SK-N-SH (cell line): ENCODE data around the gene SLFNL1. TPM values are rescaled to one million over a fixed set of nuclear protein-coding genes. Genes with fewer than 3 reads are reported as not detected.

Source experiments
- CTCF ChIA-PET: fragments of 300-600, 350-600 bp; formaldehyde crosslinking; extraction: SDS; loops from one replicate; lab custom pipeline; 2021; lab: Yijun Ruan, JAX
- POLR2A ChIA-PET: fragments of 350-600 bp; sonication (Branson Sonifier 250); formaldehyde crosslinking; extraction: SDS; loops from one replicate; lab custom pipeline; 2020; ENCODE audit warnings: antibody characterized with exemption, inconsistent platforms; lab: Yijun Ruan, JAX
- DNase-seq: peaks from one replicate; pipeline ENCODE4 v3.0.0; 2012
- H2AFZ ChIP-seq: fragments of 200-600 bp; sonication (generic); 2 replicates; pipeline ENCODE4 v1.8.1; 2016; ENCODE audit warnings: antibody characterized with exemption, mild to moderate bottlenecking, low read depth
- H3F3A ChIP-seq: fragments of 200-600 bp; sonication (generic); replicated peaks from 2 replicates; pipeline ENCODE3; 2016; ENCODE audit warnings: antibody characterized with exemption, mild to moderate bottlenecking; ENCODE audit not compliant: insufficient read depth
- H3K27ac ChIP-seq, 2 experiments: fragments of 200-500 bp in 1 of 2; fragments of 200-600 bp in 1 of 2; sonication (Bioruptor generic) in 1 of 2; sonication (generic), shearing (Covaris generic) in 1 of 2; 2 replicates each; pipeline versions ENCODE4 v1.5.1 to v1.6.1; 2014 to 2016; ENCODE audit warnings: low read depth in 2 of 2, inconsistent platforms in 1 of 2, low read length in 1 of 2, mild to moderate bottlenecking in 1 of 2, mixed read lengths in 1 of 2
- H3K27me3 ChIP-seq: fragments of 200-600 bp; sonication (generic), shearing (Covaris generic); 2 replicates; pipeline ENCODE4 v1.6.1; 2016; ENCODE audit warnings: mixed run types; ENCODE audit not compliant: insufficient read depth
- H3K36me3 ChIP-seq, 2 experiments: fragments of 200-500 bp in 1 of 2; fragments of 200-600 bp in 1 of 2; sonication (Bioruptor generic) in 1 of 2; sonication (generic) in 1 of 2; replicated peaks in 1 of 2; 2 replicates each; pipeline versions ENCODE3 to v1.5.1; 2014 to 2016; ENCODE audit warnings: low read length in 1 of 2, mild to moderate bottlenecking in 1 of 2; ENCODE audit not compliant: insufficient read depth in 2 of 2, control insufficient read depth in 1 of 2
- H3K4me1 ChIP-seq, 2 experiments: fragments of 200-500 bp in 1 of 2; fragments of 200-600 bp in 1 of 2; sonication (Bioruptor generic) in 1 of 2; sonication (generic), shearing (Covaris generic) in 1 of 2; 2 replicates each; pipeline versions ENCODE4 v1.5.1 to v1.6.1; 2014 to 2016; ENCODE audit warnings: low read depth in 1 of 2, low read length in 1 of 2, mixed run types in 1 of 2; ENCODE audit not compliant: insufficient read depth in 2 of 2, control insufficient read depth in 1 of 2
- H3K4me2 ChIP-seq: fragments of 200-600 bp; sonication (generic), shearing (Covaris generic); 2 replicates; pipeline ENCODE4 v1.6.1; 2017; ENCODE audit warnings: mixed run types
- H3K4me3 ChIP-seq, 2 experiments: fragments of 200-500 bp in 1 of 2; fragments of 200-600 bp in 1 of 2; sonication (Bioruptor generic) in 1 of 2; sonication (generic), shearing (Covaris generic) in 1 of 2; 2 replicates each; pipeline versions ENCODE4 v1.5.1 to v1.8.1; 2014 to 2016; ENCODE audit warnings: low read depth in 2 of 2, inconsistent platforms in 1 of 2, low read length in 1 of 2, mild to moderate bottlenecking in 1 of 2, mixed read lengths in 1 of 2, moderate library complexity in 1 of 2
- H3K79me2 ChIP-seq: fragments of 200-600 bp; sonication (generic); 2 replicates; pipeline ENCODE4 v1.8.1; 2017; ENCODE audit warnings: mild to moderate bottlenecking; ENCODE audit not compliant: insufficient read depth
- H3K9ac ChIP-seq: fragments of 200-600 bp; sonication (generic); 2 replicates; pipeline ENCODE4 v1.6.1; 2017; ENCODE audit warnings: mixed run types
- H3K9me2 ChIP-seq: fragments of 200-600 bp; sonication (generic); 2 replicates; pipeline ENCODE4 v1.6.1; 2017; ENCODE audit warnings: mixed run types
- H3K9me3 ChIP-seq: fragments of 200-600 bp; sonication (generic); 2 replicates; pipeline ENCODE4 v1.6.1; 2017; ENCODE audit warnings: mixed run types, mild to moderate bottlenecking, moderate library complexity
- H4K20me1 ChIP-seq: fragments of 200-600 bp; sonication (generic); 2 replicates; pipeline ENCODE4 v1.6.1; 2017; ENCODE audit warnings: mild to moderate bottlenecking, mixed run types; ENCODE audit not compliant: insufficient read depth
- ELF1 ChIP-seq: IDR thresholded peaks from 2 replicates; pipeline ENCODE4 v1.4.0; 2012
- EP300 ChIP-seq, 2 experiments: IDR thresholded peaks; 2 replicates each; pipeline versions ENCODE4 v1.4.0 to v1.6.1; 2012; ENCODE audit warnings: borderline replicate concordance in 1 of 2, low read depth in 1 of 2, low read length in 1 of 2
- FOSL2 ChIP-seq: IDR thresholded peaks from 2 replicates; pipeline ENCODE4 v1.4.0; 2012; ENCODE audit warnings: low read depth, mild to moderate bottlenecking, moderate library complexity, borderline replicate concordance
- FOXM1 ChIP-seq: IDR thresholded peaks from 2 replicates; pipeline ENCODE4 v1.4.0; 2012; ENCODE audit warnings: low read depth, mild to moderate bottlenecking
- GATA2 ChIP-seq: sonication (generic); formaldehyde crosslinking; IDR thresholded peaks from 2 replicates; pipeline ENCODE4 v1.5.0; 2020; ENCODE audit warnings: mild to moderate bottlenecking, missing genetic modification reagents
- JUND ChIP-seq: IDR thresholded peaks from 2 replicates; pipeline ENCODE4 v1.4.0; 2012
- MEF2A ChIP-seq: IDR thresholded peaks from 2 replicates; pipeline ENCODE4 v1.4.0; 2012; ENCODE audit warnings: low read depth, borderline replicate concordance
- NFIC ChIP-seq: IDR thresholded peaks from 2 replicates; pipeline ENCODE4 v1.4.0; 2012; ENCODE audit warnings: borderline replicate concordance
- RAD21 ChIP-seq: IDR thresholded peaks from 2 replicates; pipeline ENCODE4 v1.6.1; 2012; ENCODE audit warnings: mild to moderate bottlenecking, low read length
- RXRA ChIP-seq: IDR thresholded peaks from 2 replicates; pipeline ENCODE4 v1.4.0; 2012; ENCODE audit warnings: low read depth, mild to moderate bottlenecking, borderline replicate concordance
- SIN3A ChIP-seq: IDR thresholded peaks from 2 replicates; pipeline ENCODE4 v1.6.1; 2012; ENCODE audit warnings: low read depth, mild to moderate bottlenecking, low read length, moderate library complexity, borderline replicate concordance
- TCF12 ChIP-seq: IDR thresholded peaks from 2 replicates; pipeline ENCODE4 v1.4.0; 2012
- YY1 ChIP-seq: IDR thresholded peaks from 2 replicates; pipeline ENCODE4 v1.4.0; 2012; ENCODE audit warnings: low read depth, mild to moderate bottlenecking
- WGBS: methylation state at CpG from one replicate; pipeline ENCODE4 v1.1.6; 2017; ENCODE audit warnings: low lambda C conversion rate; 5-methylcytosine and 5-hydroxymethylcytosine counted together
- polyA plus RNA-seq, 3 experiments: library from polyadenylated mRNA; depleted of rRNA; stranded (reverse); fragments of >200 nt; gene quantifications; 2 replicates each; pipeline ENCODE4 v1.2.3, GENCODE V29; 2012
- TF ChIP-seq, protein P1 (sequence below): IDR thresholded peaks from 2 replicates; pipeline ENCODE4 v1.4.0; 2012; ENCODE audit warnings: low read depth
- TF ChIP-seq, protein P2 (sequence below): IDR thresholded peaks from 2 replicates; pipeline ENCODE4 v1.4.0; 2012; ENCODE audit warnings: low read depth, borderline replicate concordance

SLFNL1 gene
- polyA plus RNA-seq, 1 of the 3 experiments (the other 2 are of a cell fraction), result 0.26 TPM

DNA sequence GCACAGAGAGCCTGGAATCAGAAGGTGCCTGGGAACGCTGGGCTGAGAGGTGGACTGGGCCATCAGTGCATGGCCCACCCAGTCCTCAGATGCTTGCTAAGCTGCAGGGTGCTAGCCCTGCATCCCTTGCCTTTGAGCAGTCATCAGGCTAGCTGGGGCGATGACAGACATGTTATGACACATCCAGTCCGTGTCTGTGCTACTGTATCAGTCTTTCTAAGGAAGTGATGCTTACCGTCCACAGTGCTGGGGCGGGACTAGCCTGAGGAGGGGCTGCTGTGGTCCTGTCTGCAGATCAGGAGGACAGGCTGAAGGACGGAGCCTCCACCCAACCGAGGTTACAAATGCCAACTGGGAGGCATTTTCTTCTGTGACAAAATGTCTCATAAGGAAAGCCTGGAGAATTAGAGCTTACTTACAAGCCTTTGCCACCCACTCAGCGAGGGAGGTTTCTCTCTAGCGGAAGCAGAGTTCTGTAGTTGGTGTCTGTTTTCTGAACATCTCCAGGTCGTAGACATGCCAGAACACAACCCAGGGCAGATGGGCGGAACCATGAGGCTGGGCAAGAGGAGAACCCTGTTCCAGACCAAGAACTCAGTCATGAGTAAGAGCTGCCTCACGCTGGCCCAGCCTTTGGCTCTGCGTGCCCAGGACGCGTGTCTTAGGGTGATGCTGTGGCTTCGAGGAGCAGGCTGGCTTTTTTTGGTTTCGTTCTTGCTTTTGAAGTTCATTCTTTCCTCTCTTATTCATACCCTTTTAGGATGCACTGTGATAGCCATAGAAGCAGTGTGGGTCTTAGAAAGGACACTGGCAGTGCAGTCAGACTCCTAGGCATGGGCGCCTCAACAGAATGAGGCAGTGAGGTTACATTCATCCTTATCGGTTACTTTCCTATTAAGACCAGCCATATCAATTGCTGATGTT is 14.3 kb downstream of the SLFNL1 start:
- Histone ChIP-seq H4K20me1 (peaks cover 20% of the 10 kb centered on the region), H3K9me3 (no peaks in the 10 kb centered on the region), H3K9ac (no peak overlapping the region), H3K4me2 (no peak overlapping the region), H3K27me3 (no peaks in the 10 kb centered on the region), H3F3A (peaks cover 23% of the 10 kb centered on the region), H3K9me2 (no peaks in the 10 kb centered on the region), H3K36me3 (peaks cover 75 to 77% of the 10 kb centered on the region in 2 experiments), H3K4me1 (peaks cover 12 to 16% of the 10 kb centered on the region in 2 experiments), H3K27ac (no peak overlapping the region), H3K4me3 (no peak overlapping the region), H2AFZ (no peak overlapping the region), H3K79me2 (peaks cover 39% of the 10 kb centered on the region; the same call in 1 of the 2 replicates)
- ChIA-PET CTCF (interaction anchor here (0.7 to 0.8 kb wide), 2 partner anchors 15 to 158 kb away, joined by 3 to 4 read pairs; no protein-coding TSS in a partner anchor), POLR2A (no interaction called here)
- no peak for TF ChIP-seq NFIC
- TF ChIP-seq, protein P1, sequence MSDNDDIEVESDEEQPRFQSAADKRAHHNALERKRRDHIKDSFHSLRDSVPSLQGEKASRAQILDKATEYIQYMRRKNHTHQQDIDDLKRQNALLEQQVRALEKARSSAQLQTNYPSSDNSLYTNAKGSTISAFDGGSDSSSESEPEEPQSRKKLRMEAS, result no peak
- no peak for TF ChIP-seq SIN3A
- TF ChIP-seq YY1, result no peak
- no peak for TF ChIP-seq FOSL2
- TF ChIP-seq JUND, result no peak
- TF ChIP-seq TCF12, result no peak
- TF ChIP-seq GATA2, result no peak
- TF ChIP-seq ELF1, result no peak
- no peak for TF ChIP-seq EP300 (IDR thresholded peaks at IDR 0.05; ENCODE audit: borderline replicate concordance in 1 of 2, low read depth in 1 of 2, low read length in 1 of 2)
- TF ChIP-seq, protein P2, sequence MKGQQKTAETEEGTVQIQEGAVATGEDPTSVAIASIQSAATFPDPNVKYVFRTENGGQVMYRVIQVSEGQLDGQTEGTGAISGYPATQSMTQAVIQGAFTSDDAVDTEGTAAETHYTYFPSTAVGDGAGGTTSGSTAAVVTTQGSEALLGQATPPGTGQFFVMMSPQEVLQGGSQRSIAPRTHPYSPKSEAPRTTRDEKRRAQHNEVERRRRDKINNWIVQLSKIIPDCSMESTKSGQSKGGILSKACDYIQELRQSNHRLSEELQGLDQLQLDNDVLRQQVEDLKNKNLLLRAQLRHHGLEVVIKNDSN, result no peak
- no peak for TF ChIP-seq RAD21
- TF ChIP-seq RXRA, result no peak
- DNase-seq, result no peak
- WGBS, result 86% methylated on average over 18 of the region's 19 CpGs

DNA sequence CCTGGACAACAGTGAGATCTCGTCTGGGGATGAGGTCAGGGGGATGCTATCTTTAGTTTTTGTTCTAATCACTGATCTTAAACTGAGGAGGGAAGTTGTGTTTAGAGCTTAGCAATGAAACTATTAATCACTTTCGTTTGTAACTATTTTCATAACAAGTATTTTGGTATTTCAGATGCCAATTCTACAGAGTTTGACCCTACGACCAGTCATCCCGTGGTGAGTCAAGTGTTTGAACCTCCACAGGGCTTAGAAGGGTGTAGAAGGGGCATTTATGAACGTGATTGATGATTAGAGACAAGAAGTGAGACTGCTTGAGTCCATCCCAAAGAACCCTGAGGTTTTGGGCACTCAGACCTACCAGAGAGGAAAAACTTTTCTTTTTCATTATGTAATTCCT is 15.6 kb downstream of the SLFNL1 start:
- ChIA-PET POLR2A (no interaction called here), CTCF (interaction anchor here (2.2 kb wide), 1 partner anchor 9 kb away, joined by 6 read pairs; no protein-coding TSS in a partner anchor)
- no peak overlapping the region for H3K9ac ChIP-seq
- no peaks in the 10 kb centered on the region for H3K9me2 ChIP-seq
- H3K27ac ChIP-seq, result no peak overlapping the region
- no peak overlapping the region for H2AFZ ChIP-seq
- H3K9me3 ChIP-seq, result no peaks in the 10 kb centered on the region
- no peaks in the 10 kb centered on the region for H3K27me3 ChIP-seq
- 96% methylated on average over 5 of the region's 5 CpGs for WGBS
- H3K4me1 ChIP-seq, result peaks cover 12 to 18% of the 10 kb centered on the region in 2 experiments
- H3F3A ChIP-seq, result peaks cover 32% of the 10 kb centered on the region
- no peak overlapping the region for H3K4me2 ChIP-seq
- H3K4me3 ChIP-seq, result no peak overlapping the region
- H3K79me2 ChIP-seq, result peaks cover 39% of the 10 kb centered on the region; the same call in 1 of the 2 replicates
- peaks cover 20% of the 10 kb centered on the region for H4K20me1 ChIP-seq
- TF ChIP-seq MEF2A (no peak), FOSL2 (no peak), FOXM1 (no peak), NFIC (no peak), JUND (no peak)
- peaks cover 71 to 73% of the 10 kb centered on the region in 2 experiments for H3K36me3 ChIP-seq
- DNase-seq, result no peak
